H1 (cell line): ENCODE data around the gene TEKT5. TPM values are rescaled to one million over a fixed set of nuclear protein-coding genes. Genes with fewer than 3 reads are reported as not detected.

Experiments used
- CTCF ChIA-PET: fragments of 300-600 bp; sonication (Branson Sonifier 250); formaldehyde crosslinking; loops from one replicate; lab custom pipeline; 2021; ENCODE audit not compliant: partially characterized antibody; lab: Charles Lee
- POLR2A ChIA-PET: fragments of 300-600 bp; sonication (Branson Sonifier 250); formaldehyde crosslinking; loops from one replicate; lab custom pipeline; 2021; ENCODE audit warnings: inconsistent platforms; ENCODE audit not compliant: partially characterized antibody; lab: Charles Lee
- DNase-seq, 2 experiments: peaks; one replicate each; pipeline versions ENCODE4 v3.0.0 to v3.0.0-alpha.2; 2010 to 2022; ENCODE audit warnings: low spot score in 2 of 2, low read depth in 1 of 2, mixed read lengths in 1 of 2
- FAIRE-seq: peaks from 2 replicates; lab custom pipeline; 2011; peaks lifted over from hg19 to GRCh38; lab: Jason Lieb, UNC
- H2AFZ ChIP-seq: 2 replicates; pipeline ENCODE4 v1.8.1; 2012; ENCODE audit warnings: low read length, inconsistent platforms
- H2AK5ac ChIP-seq: 2 replicates; pipeline ENCODE4 v1.6.1; 2013; ENCODE audit warnings: low read depth, low read length
- H2BK120ac ChIP-seq: replicated peaks from 2 replicates; pipeline ENCODE3; 2013; ENCODE audit warnings: low read depth, low read length, inconsistent platforms
- H2BK12ac ChIP-seq: 2 replicates; pipeline ENCODE4 v1.6.1; 2013; ENCODE audit warnings: low read depth, low read length
- H2BK15ac ChIP-seq: 2 replicates; pipeline ENCODE4 v1.6.1; 2013; ENCODE audit warnings: low read length
- H2BK20ac ChIP-seq: 2 replicates; pipeline ENCODE4 v1.6.1; 2013; ENCODE audit warnings: low read length
- H2BK5ac ChIP-seq: 2 replicates; pipeline ENCODE4 v1.6.1; 2013; ENCODE audit warnings: low read depth, low read length
- H3K14ac ChIP-seq: 2 replicates; pipeline ENCODE4 v1.6.1; 2013; ENCODE audit warnings: inconsistent platforms; ENCODE audit not compliant: insufficient read length
- H3K18ac ChIP-seq: 2 replicates; pipeline ENCODE4 v1.6.1; 2013; ENCODE audit warnings: low read length; ENCODE audit errors: extremely low read depth
- H3K23ac ChIP-seq: 2 replicates; pipeline ENCODE4 v1.6.1; 2013; ENCODE audit warnings: inconsistent platforms; ENCODE audit not compliant: insufficient read length
- H3K23me2 ChIP-seq: 2 replicates; pipeline ENCODE4 v1.6.1; 2013; ENCODE audit warnings: low read depth, low read length
- H3K27ac ChIP-seq: 2 replicates; pipeline ENCODE4 v1.6.1; 2011; ENCODE audit warnings: low read depth, low read length, inconsistent platforms
- H3K27me3 ChIP-seq, 4 experiments: replicated peaks in 1 of 4; 1 replicate in 1 of 4; 2 replicates in 3 of 4; pipeline versions ENCODE4 v1.6.1 to v1.8.1; 2011 to 2013; ENCODE audit warnings: low read length in 3 of 4, mild to moderate bottlenecking in 3 of 4, inconsistent platforms in 2 of 4, mixed read lengths in 2 of 4, moderate library complexity in 1 of 4; ENCODE audit not compliant: control insufficient read depth in 3 of 4, insufficient read depth in 3 of 4; ENCODE audit errors: extremely low read depth in 1 of 4
- H3K36me3 ChIP-seq, 4 experiments: 2 replicates each; pipeline versions ENCODE4 v1.6.1 to v1.8.1; 2011 to 2013; ENCODE audit warnings: mild to moderate bottlenecking in 4 of 4, low read length in 3 of 4, moderate library complexity in 2 of 4, control low read depth in 1 of 4, inconsistent platforms in 1 of 4; ENCODE audit not compliant: insufficient read depth in 4 of 4, control insufficient read depth in 2 of 4
- H3K4ac ChIP-seq: replicated peaks from 2 replicates; pipeline ENCODE3; 2013; ENCODE audit warnings: low read length, low read depth, mixed read lengths, inconsistent platforms; ENCODE audit not compliant: insufficient read length
- H3K4me1 ChIP-seq, 4 experiments: replicated peaks in 1 of 4; 1 replicate in 1 of 4; 2 replicates in 3 of 4; pipeline versions ENCODE4 v1.6.1 to v1.8.1; 2011 to 2013; ENCODE audit warnings: low read length in 3 of 4, inconsistent platforms in 2 of 4, mixed read lengths in 1 of 4; ENCODE audit not compliant: insufficient read depth in 4 of 4, control insufficient read depth in 3 of 4
- H3K4me2 ChIP-seq, 2 experiments: 2 replicates each; pipeline versions ENCODE4 v1.6.1 to v1.8.1; 2011 to 2013; ENCODE audit warnings: low read depth in 2 of 2, low read length in 2 of 2, control low read depth in 1 of 2, inconsistent platforms in 1 of 2, mild to moderate bottlenecking in 1 of 2; ENCODE audit not compliant: insufficient read depth in 1 of 2
- H3K4me3 ChIP-seq, 4 experiments: fragments of 200-600, 300-600 bp in 1 of 4; sonication (generic), shearing (Covaris generic), sonication (Bioruptor Twin) in 1 of 4; 2 replicates each; pipeline versions ENCODE4 v1.5.1 to v1.8.1; 2011 to 2016; ENCODE audit warnings: low read length in 4 of 4, low read depth in 3 of 4, control low read depth in 2 of 4, inconsistent platforms in 2 of 4, mild to moderate bottlenecking in 2 of 4, mixed read lengths in 1 of 4, moderate library complexity in 1 of 4; ENCODE audit not compliant: insufficient read depth in 2 of 4; ENCODE audit errors: extremely low read depth in 1 of 4
- H3K56ac ChIP-seq: replicated peaks from 2 replicates; pipeline ENCODE3; 2013; ENCODE audit warnings: low read depth, mild to moderate bottlenecking, mixed read lengths, low read length, inconsistent platforms; ENCODE audit not compliant: insufficient read length
- H3K79me1 ChIP-seq: 2 replicates; pipeline ENCODE4 v1.6.1; 2013; ENCODE audit warnings: low read depth, low read length, control low read depth
- H3K79me2 ChIP-seq, 2 experiments: 2 replicates each; pipeline versions ENCODE4 v1.6.1 to v1.8.1; 2012 to 2013; ENCODE audit warnings: low read length in 2 of 2, mild to moderate bottlenecking in 2 of 2, inconsistent platforms in 1 of 2; ENCODE audit not compliant: insufficient read depth in 2 of 2, control insufficient read depth in 1 of 2
- H3K9ac ChIP-seq, 4 experiments: replicated peaks in 1 of 4; 1 replicate in 1 of 4; 2 replicates in 3 of 4; pipeline versions ENCODE4 v1.6.1 to v1.8.1; 2011 to 2013; ENCODE audit warnings: low read depth in 3 of 4, low read length in 3 of 4, control low read depth in 2 of 4, mild to moderate bottlenecking in 2 of 4, moderate library complexity in 2 of 4, inconsistent platforms in 1 of 4; ENCODE audit errors: extremely low read depth in 1 of 4
- H3K9me3 ChIP-seq, 2 experiments: 2 replicates each; pipeline versions ENCODE4 v1.6.1 to v1.8.1; 2012 to 2013; ENCODE audit warnings: mild to moderate bottlenecking in 2 of 2, moderate library complexity in 2 of 2, control low read depth in 1 of 2, inconsistent platforms in 1 of 2, low read depth in 1 of 2, low read length in 1 of 2, mixed read lengths in 1 of 2; ENCODE audit not compliant: insufficient read depth in 2 of 2
- H4K20me1 ChIP-seq, 2 experiments: replicated peaks in 1 of 2; 2 replicates each; pipeline versions ENCODE3 to v1.8.1; 2011 to 2013; ENCODE audit warnings: inconsistent platforms in 2 of 2, low read length in 2 of 2, mild to moderate bottlenecking in 1 of 2; ENCODE audit not compliant: insufficient read depth in 2 of 2, control insufficient read depth in 1 of 2
- H4K5ac ChIP-seq: 2 replicates; pipeline ENCODE4 v1.6.1; 2013; ENCODE audit warnings: low read length, low read depth, mixed read lengths, inconsistent platforms; ENCODE audit not compliant: insufficient read length
- H4K8ac ChIP-seq: 2 replicates; pipeline ENCODE4 v1.8.0; 2013; ENCODE audit warnings: mild to moderate bottlenecking, moderate library complexity, low read length, inconsistent platforms; ENCODE audit not compliant: insufficient read depth; ENCODE audit errors: extremely low read depth
- H4K91ac ChIP-seq: replicated peaks from 2 replicates; pipeline ENCODE3; 2013; ENCODE audit warnings: low read length, mixed read lengths, inconsistent platforms; ENCODE audit not compliant: insufficient read length
- BRCA1 ChIP-seq: IDR thresholded peaks from 2 replicates; pipeline ENCODE4 v1.6.1; 2012; ENCODE audit warnings: low read depth, low read length, improper control_type of control experiment
- CTCF ChIP-seq, 3 experiments: IDR thresholded peaks; 1 replicate in 2 of 3; 2 replicates in 1 of 3; pipeline versions ENCODE4 v1.5.1 to v1.6.1; 2011; ENCODE audit warnings: low read length in 3 of 3, mild to moderate bottlenecking in 3 of 3, inconsistent platforms in 2 of 3, low read depth in 1 of 3, moderate library complexity in 1 of 3; ENCODE audit not compliant: insufficient read depth in 1 of 3; ENCODE audit errors: control extremely low read depth in 1 of 3
- GTF2F1 ChIP-seq: IDR thresholded peaks from 2 replicates; pipeline ENCODE4 v1.6.1; 2012; ENCODE audit warnings: low read depth, low read length, improper control_type of control experiment, borderline replicate concordance
- HDAC6 ChIP-seq: IDR thresholded peaks from one replicate; pipeline ENCODE4 v1.7.1; 2012; ENCODE audit warnings: low read depth, mild to moderate bottlenecking, inconsistent platforms, low read length, moderate library complexity
- KDM5A ChIP-seq: fragments of 200-600 bp; IDR thresholded peaks from 2 replicates; pipeline ENCODE4 v1.7.1; 2012; ENCODE audit warnings: mild to moderate bottlenecking, low read length, inconsistent platforms, mixed read lengths
- POLR2AphosphoS5 ChIP-seq: IDR thresholded peaks from 2 replicates; pipeline ENCODE4 v1.6.1; 2011; ENCODE audit warnings: low read depth, low read length
- RFX5 ChIP-seq: IDR thresholded peaks from 2 replicates; pipeline ENCODE4 v1.6.1; 2011; ENCODE audit warnings: low read depth, low read length, improper control_type of control experiment, borderline replicate concordance
- SIRT6 ChIP-seq: IDR thresholded peaks from one replicate; pipeline ENCODE4 v1.7.1; 2012; ENCODE audit warnings: low read length, inconsistent platforms
- SP4 ChIP-seq: IDR thresholded peaks from 2 replicates; pipeline ENCODE4 v1.6.1; 2012; ENCODE audit warnings: low read length, inconsistent platforms
- TBP ChIP-seq: IDR thresholded peaks from 2 replicates; pipeline ENCODE4 v1.6.1; 2011; ENCODE audit warnings: low read depth, low read length, improper control_type of control experiment
- YY1 ChIP-seq: IDR thresholded peaks from 2 replicates; pipeline ENCODE4 v1.6.1; 2011; ENCODE audit warnings: low read depth, mild to moderate bottlenecking, low read length
- WGBS, 2 experiments: shearing (Covaris generic) in 1 of 2; methylation state at CpG; one replicate each; pipeline versions ENCODE4 v1.1.6 to v1.1.7; 2013 to 2015; ENCODE audit warnings: low lambda C conversion rate in 2 of 2, mixed read lengths in 2 of 2, inconsistent platforms in 1 of 2, low coverage in 1 of 2, missing lambda C conversion rate in 1 of 2; ENCODE audit not compliant: insufficient replicate concordance in 2 of 2, insufficient coverage in 1 of 2, insufficient read length in 1 of 2; ENCODE audit errors: extremely low coverage in 1 of 2, missing lambda C conversion rate in 1 of 2; 5-methylcytosine and 5-hydroxymethylcytosine counted together
- polyA plus RNA-seq, 7 experiments: library from polyadenylated mRNA; depleted of rRNA in 3 of 7; stranded (reverse) in 5 of 7; unstranded in 2 of 7; fragments of >200 nt in 5 of 7; fragments of 200-250 nt in 2 of 7; gene quantifications; 1 replicate in 5 of 7; 2 replicates in 1 of 7; 4 replicates in 1 of 7; pipeline versions ENCODE4 v1.2.1 to v1.2.3, GENCODE V29; 2011 to 2013; ENCODE audit warnings: missing spikeins in 2 of 7, mixed read lengths in 2 of 7
- total RNA-seq: library from RNA; stranded (reverse); fragmentation: NEBNext Ultra II Directional; extraction: Animal tissue kit (Norgen Biotek cat#: 25700); gene quantifications from 2 replicates; pipeline ENCODE4 v1.2.1, GENCODE V29; 2021
- TF ChIP-seq, protein P1 (sequence below): IDR thresholded peaks from 2 replicates; pipeline ENCODE4 v1.6.1; 2011; ENCODE audit warnings: low read length, improper control_type of control experiment

TEKT5 gene
- total and polyA plus RNA-seq, 2 of the 8 experiments (the other 6 are each of a cell fraction or from before 2014, with no cell fraction given), result 0.95 TPM; not detected in 1

DNA sequence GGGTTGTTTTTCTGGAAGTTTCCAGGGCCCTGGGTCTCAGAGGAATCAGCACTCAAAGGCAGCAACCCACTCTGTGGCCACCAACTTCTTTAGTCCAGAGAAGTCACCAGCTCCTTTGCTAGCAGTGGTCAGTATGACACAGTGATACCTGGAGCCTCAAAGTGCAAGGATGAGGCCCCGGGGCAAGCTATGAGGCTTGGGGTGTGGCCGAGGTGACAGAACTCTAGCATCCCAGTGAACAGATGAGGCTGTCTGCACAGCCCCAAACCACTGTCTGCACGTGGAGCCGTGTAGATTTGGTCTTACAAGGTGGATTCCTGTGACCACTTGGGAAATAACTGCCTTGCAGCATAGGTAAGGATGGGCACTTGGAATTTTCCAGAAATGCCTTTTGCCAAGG, 24.9 kb downstream of the TEKT5 start:
- no peak overlapping the region for H3K23ac ChIP-seq
- H4K91ac ChIP-seq, result no peak overlapping the region
- peaks cover 0 to 3% (median under 1%) of the 10 kb centered on the region in 4 experiments; a peak in 3 of 7 replicates for H3K4me1 ChIP-seq
- no peaks in the 10 kb centered on the region for H3K79me2 ChIP-seq
- H3K4me3 ChIP-seq, result no peak overlapping the region; a peak in 1 of 8 replicates
- H2BK120ac ChIP-seq, result no peak overlapping the region
- H3K79me1 ChIP-seq, result no peaks in the 10 kb centered on the region
- H4K8ac ChIP-seq, result no peak overlapping the region
- no peaks in the 10 kb centered on the region for H4K20me1 ChIP-seq
- H3K23me2 ChIP-seq, result no peaks in the 10 kb centered on the region; the same call in 1 of the 2 replicates
- H2BK20ac ChIP-seq, result no peak overlapping the region
- no peak overlapping the region for H3K56ac ChIP-seq
- no peak overlapping the region for H3K9ac ChIP-seq
- H3K27ac ChIP-seq, result no peak overlapping the region
- no peak overlapping the region for H2BK5ac ChIP-seq
- H3K14ac ChIP-seq, result no peak overlapping the region
- H3K4ac ChIP-seq, result no peak overlapping the region
- H2AK5ac ChIP-seq, result no peak overlapping the region
- POLR2A ChIA-PET, result no interaction called here
- no peaks in the 10 kb centered on the region for H3K9me3 ChIP-seq
- no peaks in the 10 kb centered on the region for H3K27me3 ChIP-seq
- FAIRE-seq (no peak), DNase-seq (no peak)
- no peak overlapping the region for H2BK15ac ChIP-seq
- H2BK12ac ChIP-seq, result no peak overlapping the region
- no peak overlapping the region for H2AFZ ChIP-seq
- H3K36me3 ChIP-seq, result no peaks in the 10 kb centered on the region
- CTCF ChIA-PET, result interaction anchor here (0.6 to 3.6 kb wide), 7 partner anchors 9 to 1215 kb away, joined by 3 to 17 read pairs (median 6); no protein-coding TSS in a partner anchor
- no peak overlapping the region for H3K4me2 ChIP-seq
- 82% methylated on average over 4 of the region's 4 CpGs; no CpG with 5 or more reads in 1 of the 2 experiments for WGBS, 2 experiments
- H3K18ac ChIP-seq, result no peak overlapping the region
- H4K5ac ChIP-seq, result no peak overlapping the region
- TF ChIP-seq SIRT6 (no peak), CTCF (IDR thresholded peaks at IDR 0.05; ENCODE audit: control extremely low read depth in 1 of 3, insufficient read depth in 1 of 3, low read depth in 1 of 3, low read length in 3 of 3) (no peak), SP4 (no peak), YY1 (no peak), TBP (no peak), KDM5A (no peak), GTF2F1 (no peak), HDAC6 (no peak), POLR2AphosphoS5 (no peak), BRCA1 (no peak), RFX5 (no peak)
- TF ChIP-seq, protein P1, sequence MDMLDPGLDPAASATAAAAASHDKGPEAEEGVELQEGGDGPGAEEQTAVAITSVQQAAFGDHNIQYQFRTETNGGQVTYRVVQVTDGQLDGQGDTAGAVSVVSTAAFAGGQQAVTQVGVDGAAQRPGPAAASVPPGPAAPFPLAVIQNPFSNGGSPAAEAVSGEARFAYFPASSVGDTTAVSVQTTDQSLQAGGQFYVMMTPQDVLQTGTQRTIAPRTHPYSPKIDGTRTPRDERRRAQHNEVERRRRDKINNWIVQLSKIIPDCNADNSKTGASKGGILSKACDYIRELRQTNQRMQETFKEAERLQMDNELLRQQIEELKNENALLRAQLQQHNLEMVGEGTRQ, result no peak
